GM12872 (cell line): ENCODE results near the gene ZNF385B.
A peak's percentile ranks its signal among the peaks of the same experiment; 100 is the strongest.

Experiments
- CTCF ChIP-seq: IDR thresholded peaks from 3 replicates; pipeline ENCODE4 v1.5.1; 2011; ENCODE audit warnings: low read depth, mild to moderate bottlenecking, low read length, moderate library complexity; ENCODE audit not compliant: insufficient read depth

The ZNF385B gene

GRCh38 chr2:179854891-179855290 lies 6.5 kb downstream of the ZNF385B start:
- no peak for TF ChIP-seq CTCF

- TF ChIP-seq CTCF = no peak
Observed at GRCh38 chr2:179853108-179853507, 8.3 kb downstream of the ZNF385B start.

- TF ChIP-seq CTCF = no peak
Observed at GRCh38 chr2:179850188-179850587, 11.2 kb downstream of the ZNF385B start.

DNA sequence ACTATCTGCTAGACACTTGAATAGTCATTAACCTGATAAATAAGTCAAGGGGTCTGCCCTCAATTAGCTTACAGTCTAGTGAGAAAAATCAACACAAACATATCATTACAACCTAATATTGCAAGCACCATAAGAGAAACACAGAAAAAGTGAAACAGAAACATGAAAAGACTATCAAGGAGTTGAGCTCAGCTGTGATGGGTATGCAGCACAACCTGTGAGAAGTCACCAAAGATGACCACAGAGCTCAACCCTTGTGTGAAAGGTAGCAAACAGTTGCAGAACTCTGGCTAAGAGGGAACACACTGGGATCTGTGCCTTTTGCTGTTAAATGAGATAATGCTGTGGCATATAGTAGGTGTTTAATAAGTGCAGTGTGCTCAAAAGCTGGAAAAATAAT lies 11.7 kb downstream of the ZNF385B start:
- TF ChIP-seq CTCF = no peak

- no peak for TF ChIP-seq CTCF
Observed at GRCh38 chr2:179843541-179843940, 17.9 kb downstream of the ZNF385B start.

- peak; percentile 54; the same call in 2 of the 3 replicates for TF ChIP-seq CTCF
Observed at GRCh38 chr2:179842498-179843153, 18.8 kb downstream of the ZNF385B start.

GRCh38 chr2:179840840-179841239 lies 20.6 kb downstream of the ZNF385B start:
- TF ChIP-seq CTCF = no peak
